ENCODE data around the gene SLC22A23.

The SLC22A23 gene

GRCh38 chr6:3277251-3277650 is 179.6 kb downstream of the SLC22A23 start (continued):
- TF ChIP-seq AEBP2 (tag by site-specific recombination; IDR thresholded peaks at IDR 0.05; ENCODE audit: borderline replicate concordance) (no peak), ZNF148 (tag by site-specific recombination; IDR thresholded peaks at IDR 0.05; ENCODE audit: borderline replicate concordance) (no peak), ZNF645 (tag by site-specific recombination; IDR thresholded peaks at IDR 0.05) (no peak), ZNF112 (tag by site-specific recombination; IDR thresholded peaks at IDR 0.05) (no peak), SP3 (tag by site-specific recombination; IDR thresholded peaks at IDR 0.05) (no peak), SP2 (tag by site-specific recombination; IDR thresholded peaks at IDR 0.05) (no peak), ZNF157 (tag by site-specific recombination; IDR thresholded peaks at IDR 0.05) (no peak), ZSCAN4 (tag by site-specific recombination; IDR thresholded peaks at IDR 0.05) (no peak)

GRCh38 chr6:3276174-3277167 is 180.4 kb downstream of the SLC22A23 start:
- H3K4me3 ChIP-seq (ENCODE audit: low read depth, low read length): no peak overlapping the region
- no peak overlapping the region for H3K27ac ChIP-seq (ENCODE audit: extremely low read depth, low read depth, low read length)
- CTCF ChIA-PET: interaction anchor here (0.5 to 2.0 kb wide), 6 partner anchors 25 to 702 kb away, joined by 3 to 7 read pairs (median 4); no protein-coding TSS in a partner anchor
- H3K9me3 ChIP-seq (ENCODE audit: control insufficient read depth, insufficient read depth, low read depth, low read length): no peaks in the 10 kb centered on the region
- TF ChIP-seq ZNF350 (tag by site-specific recombination; IDR thresholded peaks at IDR 0.05) (no peak), ZNF624 (tag by site-specific recombination; IDR thresholded peaks at IDR 0.05) (no peak), GLIS1 (tag by site-specific recombination; IDR thresholded peaks at IDR 0.05) (no peak), ZNF621 (tag by site-specific recombination; IDR thresholded peaks at IDR 0.05) (no peak)
- POLR2A ChIA-PET: interaction anchor here (1.4 kb wide), 1 partner anchor 9 kb away, joined by 4 read pairs; no protein-coding TSS in a partner anchor
- no peaks in the 10 kb centered on the region; the same call in 1 of the 2 replicates for H3K4me1 ChIP-seq (ENCODE audit: control insufficient read depth, insufficient read depth, low read length)
- peaks cover 0 to 34% of the 10 kb centered on the region in 2 experiments; a peak in 2 of 3 replicates for H3K36me3 ChIP-seq (ENCODE audit: control insufficient read depth in 2 of 2, insufficient read depth in 1 of 2, low read length in 2 of 2)

- POLR2A ChIA-PET: interaction anchor here (0.6 kb wide), 1 partner anchor 517 kb away, joined by 3 read pairs; no protein-coding TSS in a partner anchor
- peaks cover 3 to 60% of the 10 kb centered on the region in 2 experiments; a peak in 2 of 3 replicates for H3K36me3 ChIP-seq (ENCODE audit: control insufficient read depth in 2 of 2, insufficient read depth in 1 of 2, low read length in 2 of 2)
- no peak overlapping the region for H3K4me3 ChIP-seq (ENCODE audit: low read depth, low read length)
- CTCF ChIA-PET: interaction anchor here (0.5 to 2.0 kb wide), 3 partner anchors 137 to 458 kb away, joined by 3 to 7 read pairs (median 4); no protein-coding TSS in a partner anchor
- no peaks in the 10 kb centered on the region for H3K9me3 ChIP-seq (ENCODE audit: control insufficient read depth, insufficient read depth, low read depth, low read length)
- H3K27ac ChIP-seq (ENCODE audit: extremely low read depth, low read depth, low read length): no peak overlapping the region
- no peaks in the 10 kb centered on the region; the same call in 1 of the 2 replicates for H3K4me1 ChIP-seq (ENCODE audit: control insufficient read depth, insufficient read depth, low read length)
- no peak for TF ChIP-seq ZNF629 (tag by site-specific recombination; IDR thresholded peaks at IDR 0.05)
- no peak for TF ChIP-seq ZNF747 (tag by site-specific recombination; IDR thresholded peaks at IDR 0.05)
- no peak for TF ChIP-seq ZIC2 (tag by site-specific recombination; IDR thresholded peaks at IDR 0.05)
- no peak for TF ChIP-seq FEZF1 (tag by site-specific recombination; IDR thresholded peaks at IDR 0.05)
- TF ChIP-seq ZNF473 (tag by site-specific recombination; IDR thresholded peaks at IDR 0.05): no peak
- no peak for TF ChIP-seq PBX3 (CRISPR knock-in tag; IDR thresholded peaks at IDR 0.05)
- no peak for TF ChIP-seq ZBTB7A (tag by site-specific recombination; IDR thresholded peaks at IDR 0.05; ENCODE audit: low read depth)
- TF ChIP-seq ZFP3 (tag by site-specific recombination; IDR thresholded peaks at IDR 0.05; ENCODE audit: low read depth): no peak
- no peak for TF ChIP-seq ZNF37A (tag by site-specific recombination; IDR thresholded peaks at IDR 0.05)
- no peak for TF ChIP-seq ZEB2 (tag by site-specific recombination; IDR thresholded peaks at IDR 0.05)
- no peak for TF ChIP-seq KLF16 (tag by site-specific recombination; IDR thresholded peaks at IDR 0.05)
- TF ChIP-seq ZBTB48 (tag by site-specific recombination; IDR thresholded peaks at IDR 0.05): no peak
Observed at GRCh38 chr6:3273707-3274521, 182.9 kb downstream of the SLC22A23 start.
